GM23338 (cell line): ENCODE data around the gene MBOAT1.

Experiments used
- CREB1 ChIP-seq: fragments of 250-450 bp; sonication (Bioruptor Pico); IDR thresholded peaks from 2 replicates; pipeline ENCODE4 v1.5.0; 2020; ENCODE audit warnings: low read depth, mild to moderate bottlenecking, moderate library complexity
- CTCF ChIP-seq, 2 experiments: fragments of 200-600 bp in 1 of 2; sonication (generic) in 1 of 2; conservative IDR thresholded peaks; 2 replicates each; pipeline versions ENCODE4 v1.5.1 to v1.6.1; 2016 to 2017; ENCODE audit warnings: antibody characterized with exemption in 2 of 2, low read depth in 2 of 2, mild to moderate bottlenecking in 2 of 2, moderate library complexity in 1 of 2
- EZH2 ChIP-seq: fragments of 200-600 bp; sonication (generic); IDR thresholded peaks from one replicate; pipeline ENCODE4 v1.8.0; 2017; ENCODE audit warnings: antibody characterized with exemption, mild to moderate bottlenecking, low read depth; ENCODE audit not compliant: unreplicated experiment
- EZH2phosphoT487 ChIP-seq: fragments of 200-600 bp; sonication (generic); IDR thresholded peaks from one replicate; pipeline ENCODE4 v1.8.1; 2018; ENCODE audit warnings: antibody characterized with exemption; ENCODE audit not compliant: unreplicated experiment
- JUNB ChIP-seq: IDR thresholded peaks from one replicate; pipeline ENCODE4 v1.6.1; 2016; ENCODE audit warnings: antibody characterized with exemption; ENCODE audit not compliant: unreplicated experiment
- POLR2AphosphoS5 ChIP-seq: IDR thresholded peaks from 2 replicates; pipeline ENCODE4 v1.6.1; 2016; ENCODE audit warnings: antibody characterized with exemption, low read depth
- ZNF114 ChIP-seq: fragments of 250-450 bp; sonication (Bioruptor Pico); IDR thresholded peaks from 2 replicates; pipeline ENCODE4 v1.5.0; 2020; ENCODE audit warnings: mild to moderate bottlenecking, moderate library complexity
- TF ChIP-seq, protein P1 (sequence below): fragments of 250-450 bp; sonication (Bioruptor Pico); IDR thresholded peaks from 2 replicates; pipeline ENCODE4 v1.5.0; 2020; ENCODE audit warnings: mild to moderate bottlenecking, moderate library complexity
- TF ChIP-seq, protein P2 (sequence below): IDR thresholded peaks from one replicate; pipeline ENCODE4 v1.6.1; 2018; ENCODE audit warnings: antibody characterized with exemption; ENCODE audit not compliant: unreplicated experiment
- TF ChIP-seq, protein P3 (sequence below): IDR thresholded peaks from 2 replicates; pipeline ENCODE4 v1.6.1; 2016; ENCODE audit warnings: antibody characterized with exemption

GRCh38 chr6:20095436-20095835, 116.8 kb downstream of the MBOAT1 start:
- TF ChIP-seq, protein P1, sequence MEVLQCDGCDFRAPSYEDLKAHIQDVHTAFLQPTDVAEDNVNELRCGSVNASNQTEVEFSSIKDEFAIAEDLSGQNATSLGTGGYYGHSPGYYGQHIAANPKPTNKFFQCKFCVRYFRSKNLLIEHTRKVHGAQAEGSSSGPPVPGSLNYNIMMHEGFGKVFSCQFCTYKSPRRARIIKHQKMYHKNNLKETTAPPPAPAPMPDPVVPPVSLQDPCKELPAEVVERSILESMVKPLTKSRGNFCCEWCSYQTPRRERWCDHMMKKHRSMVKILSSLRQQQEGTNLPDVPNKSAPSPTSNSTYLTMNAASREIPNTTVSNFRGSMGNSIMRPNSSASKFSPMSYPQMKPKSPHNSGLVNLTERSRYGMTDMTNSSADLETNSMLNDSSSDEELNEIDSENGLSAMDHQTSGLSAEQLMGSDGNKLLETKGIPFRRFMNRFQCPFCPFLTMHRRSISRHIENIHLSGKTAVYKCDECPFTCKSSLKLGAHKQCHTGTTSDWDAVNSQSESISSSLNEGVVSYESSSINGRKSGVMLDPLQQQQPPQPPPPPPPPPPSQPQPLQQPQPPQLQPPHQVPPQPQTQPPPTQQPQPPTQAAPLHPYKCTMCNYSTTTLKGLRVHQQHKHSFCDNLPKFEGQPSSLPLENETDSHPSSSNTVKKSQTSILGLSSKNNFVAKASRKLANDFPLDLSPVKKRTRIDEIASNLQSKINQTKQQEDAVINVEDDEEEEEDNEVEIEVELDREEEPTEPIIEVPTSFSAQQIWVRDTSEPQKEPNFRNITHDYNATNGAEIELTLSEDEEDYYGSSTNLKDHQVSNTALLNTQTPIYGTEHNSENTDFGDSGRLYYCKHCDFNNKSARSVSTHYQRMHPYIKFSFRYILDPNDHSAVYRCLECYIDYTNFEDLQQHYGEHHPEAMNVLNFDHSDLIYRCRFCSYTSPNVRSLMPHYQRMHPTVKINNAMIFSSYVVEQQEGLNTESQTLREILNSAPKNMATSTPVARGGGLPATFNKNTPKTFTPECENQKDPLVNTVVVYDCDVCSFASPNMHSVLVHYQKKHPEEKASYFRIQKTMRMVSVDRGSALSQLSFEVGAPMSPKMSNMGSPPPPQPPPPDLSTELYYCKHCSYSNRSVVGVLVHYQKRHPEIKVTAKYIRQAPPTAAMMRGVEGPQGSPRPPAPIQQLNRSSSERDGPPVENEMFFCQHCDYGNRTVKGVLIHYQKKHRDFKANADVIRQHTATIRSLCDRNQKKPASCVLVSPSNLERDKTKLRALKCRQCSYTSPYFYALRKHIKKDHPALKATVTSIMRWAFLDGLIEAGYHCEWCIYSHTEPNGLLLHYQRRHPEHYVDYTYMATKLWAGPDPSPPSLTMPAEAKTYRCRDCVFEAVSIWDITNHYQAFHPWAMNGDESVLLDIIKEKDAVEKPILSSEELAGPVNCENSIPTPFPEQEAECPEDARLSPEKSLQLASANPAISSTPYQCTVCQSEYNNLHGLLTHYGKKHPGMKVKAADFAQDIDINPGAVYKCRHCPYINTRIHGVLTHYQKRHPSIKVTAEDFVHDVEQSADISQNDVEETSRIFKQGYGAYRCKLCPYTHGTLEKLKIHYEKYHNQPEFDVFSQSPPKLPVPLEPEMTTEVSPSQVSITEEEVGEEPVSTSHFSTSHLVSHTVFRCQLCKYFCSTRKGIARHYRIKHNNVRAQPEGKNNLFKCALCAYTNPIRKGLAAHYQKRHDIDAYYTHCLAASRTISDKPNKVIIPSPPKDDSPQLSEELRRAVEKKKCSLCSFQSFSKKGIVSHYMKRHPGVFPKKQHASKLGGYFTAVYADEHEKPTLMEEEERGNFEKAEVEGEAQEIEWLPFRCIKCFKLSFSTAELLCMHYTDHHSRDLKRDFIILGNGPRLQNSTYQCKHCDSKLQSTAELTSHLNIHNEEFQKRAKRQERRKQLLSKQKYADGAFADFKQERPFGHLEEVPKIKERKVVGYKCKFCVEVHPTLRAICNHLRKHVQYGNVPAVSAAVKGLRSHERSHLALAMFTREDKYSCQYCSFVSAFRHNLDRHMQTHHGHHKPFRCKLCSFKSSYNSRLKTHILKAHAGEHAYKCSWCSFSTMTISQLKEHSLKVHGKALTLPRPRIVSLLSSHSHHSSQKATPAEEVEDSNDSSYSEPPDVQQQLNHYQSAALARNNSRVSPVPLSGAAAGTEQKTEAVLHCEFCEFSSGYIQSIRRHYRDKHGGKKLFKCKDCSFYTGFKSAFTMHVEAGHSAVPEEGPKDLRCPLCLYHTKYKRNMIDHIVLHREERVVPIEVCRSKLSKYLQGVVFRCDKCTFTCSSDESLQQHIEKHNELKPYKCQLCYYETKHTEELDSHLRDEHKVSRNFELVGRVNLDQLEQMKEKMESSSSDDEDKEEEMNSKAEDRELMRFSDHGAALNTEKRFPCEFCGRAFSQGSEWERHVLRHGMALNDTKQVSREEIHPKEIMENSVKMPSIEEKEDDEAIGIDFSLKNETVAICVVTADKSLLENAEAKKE (CRISPR knock-in tag): no peak
- TF ChIP-seq, protein P2, sequence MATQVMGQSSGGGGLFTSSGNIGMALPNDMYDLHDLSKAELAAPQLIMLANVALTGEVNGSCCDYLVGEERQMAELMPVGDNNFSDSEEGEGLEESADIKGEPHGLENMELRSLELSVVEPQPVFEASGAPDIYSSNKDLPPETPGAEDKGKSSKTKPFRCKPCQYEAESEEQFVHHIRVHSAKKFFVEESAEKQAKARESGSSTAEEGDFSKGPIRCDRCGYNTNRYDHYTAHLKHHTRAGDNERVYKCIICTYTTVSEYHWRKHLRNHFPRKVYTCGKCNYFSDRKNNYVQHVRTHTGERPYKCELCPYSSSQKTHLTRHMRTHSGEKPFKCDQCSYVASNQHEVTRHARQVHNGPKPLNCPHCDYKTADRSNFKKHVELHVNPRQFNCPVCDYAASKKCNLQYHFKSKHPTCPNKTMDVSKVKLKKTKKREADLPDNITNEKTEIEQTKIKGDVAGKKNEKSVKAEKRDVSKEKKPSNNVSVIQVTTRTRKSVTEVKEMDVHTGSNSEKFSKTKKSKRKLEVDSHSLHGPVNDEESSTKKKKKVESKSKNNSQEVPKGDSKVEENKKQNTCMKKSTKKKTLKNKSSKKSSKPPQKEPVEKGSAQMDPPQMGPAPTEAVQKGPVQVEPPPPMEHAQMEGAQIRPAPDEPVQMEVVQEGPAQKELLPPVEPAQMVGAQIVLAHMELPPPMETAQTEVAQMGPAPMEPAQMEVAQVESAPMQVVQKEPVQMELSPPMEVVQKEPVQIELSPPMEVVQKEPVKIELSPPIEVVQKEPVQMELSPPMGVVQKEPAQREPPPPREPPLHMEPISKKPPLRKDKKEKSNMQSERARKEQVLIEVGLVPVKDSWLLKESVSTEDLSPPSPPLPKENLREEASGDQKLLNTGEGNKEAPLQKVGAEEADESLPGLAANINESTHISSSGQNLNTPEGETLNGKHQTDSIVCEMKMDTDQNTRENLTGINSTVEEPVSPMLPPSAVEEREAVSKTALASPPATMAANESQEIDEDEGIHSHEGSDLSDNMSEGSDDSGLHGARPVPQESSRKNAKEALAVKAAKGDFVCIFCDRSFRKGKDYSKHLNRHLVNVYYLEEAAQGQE: no peak
- no peak for TF ChIP-seq CTCF (conservative IDR thresholded peaks at IDR 0.05; ENCODE audit: low read depth in 2 of 2)
- TF ChIP-seq EZH2: no peak
- TF ChIP-seq JUNB: no peak
- TF ChIP-seq EZH2phosphoT487: no peak
- TF ChIP-seq, protein P3, sequence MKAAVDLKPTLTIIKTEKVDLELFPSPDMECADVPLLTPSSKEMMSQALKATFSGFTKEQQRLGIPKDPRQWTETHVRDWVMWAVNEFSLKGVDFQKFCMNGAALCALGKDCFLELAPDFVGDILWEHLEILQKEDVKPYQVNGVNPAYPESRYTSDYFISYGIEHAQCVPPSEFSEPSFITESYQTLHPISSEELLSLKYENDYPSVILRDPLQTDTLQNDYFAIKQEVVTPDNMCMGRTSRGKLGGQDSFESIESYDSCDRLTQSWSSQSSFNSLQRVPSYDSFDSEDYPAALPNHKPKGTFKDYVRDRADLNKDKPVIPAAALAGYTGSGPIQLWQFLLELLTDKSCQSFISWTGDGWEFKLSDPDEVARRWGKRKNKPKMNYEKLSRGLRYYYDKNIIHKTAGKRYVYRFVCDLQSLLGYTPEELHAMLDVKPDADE: no peak
- TF ChIP-seq POLR2AphosphoS5: no peak
- TF ChIP-seq ZNF114 (CRISPR knock-in tag): no peak
- TF ChIP-seq CREB1 (CRISPR knock-in tag): no peak
